Measurements from ENCODE around the gene RIC8B.

The RIC8B gene

DNA sequence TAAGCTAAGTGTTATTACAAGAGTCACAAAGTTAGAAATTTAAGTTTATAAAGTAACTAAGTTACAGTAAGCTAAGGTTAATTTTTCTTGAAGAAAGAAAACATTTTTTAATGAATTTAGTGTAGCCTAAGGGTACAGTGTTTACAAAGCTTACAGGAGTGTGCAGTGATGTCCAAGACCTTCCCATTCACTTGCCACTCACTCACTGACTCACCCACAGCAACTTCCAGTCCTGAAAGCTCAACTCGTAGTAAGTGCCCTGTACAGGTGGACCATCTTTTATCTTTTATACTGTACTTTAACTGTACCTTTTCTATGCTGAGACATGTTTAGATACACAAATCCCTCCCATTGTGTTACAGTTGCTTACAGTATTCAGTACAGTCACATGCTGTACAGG is 120.3 kb downstream of the RIC8B start:
- Histone ChIP-seq H3K27me3 (ENCODE audit: insufficient read depth, low read length) (no peaks in the 10 kb centered on the region), H3K9me2 (ENCODE audit: low read depth, low read length) (no peaks in the 10 kb centered on the region), H3K27ac (ENCODE audit: low read depth, low read length, poor library complexity, severe bottlenecking) (no peak overlapping the region), H3K9me3 (ENCODE audit: low read length) (no peaks in the 10 kb centered on the region), H3K36me3 (ENCODE audit: insufficient read depth, low read length) (no peaks in the 10 kb centered on the region), H3K4me2 (ENCODE audit: low read length) (no peak overlapping the region), H4K20me1 (ENCODE audit: insufficient read depth, low read length) (no peaks in the 10 kb centered on the region), H3K4me1 (ENCODE audit: insufficient read depth, low read length, severe bottlenecking) (no peaks in the 10 kb centered on the region), H3F3A (ENCODE audit: insufficient read depth, low read length) (no peaks in the 10 kb centered on the region), H3K79me2 (ENCODE audit: insufficient read depth, low read length) (no peaks in the 10 kb centered on the region), H3K9ac (ENCODE audit: low read length) (no peak overlapping the region), H3K4me3 (ENCODE audit: low read depth, low read length, poor library complexity, severe bottlenecking) (no peak overlapping the region), H2AFZ (ENCODE audit: low read length) (no peak overlapping the region)
- TF ChIP-seq EZH2 (IDR thresholded peaks at IDR 0.05; ENCODE audit: borderline replicate concordance, low read length), result no peak
- TF ChIP-seq, protein P1, sequence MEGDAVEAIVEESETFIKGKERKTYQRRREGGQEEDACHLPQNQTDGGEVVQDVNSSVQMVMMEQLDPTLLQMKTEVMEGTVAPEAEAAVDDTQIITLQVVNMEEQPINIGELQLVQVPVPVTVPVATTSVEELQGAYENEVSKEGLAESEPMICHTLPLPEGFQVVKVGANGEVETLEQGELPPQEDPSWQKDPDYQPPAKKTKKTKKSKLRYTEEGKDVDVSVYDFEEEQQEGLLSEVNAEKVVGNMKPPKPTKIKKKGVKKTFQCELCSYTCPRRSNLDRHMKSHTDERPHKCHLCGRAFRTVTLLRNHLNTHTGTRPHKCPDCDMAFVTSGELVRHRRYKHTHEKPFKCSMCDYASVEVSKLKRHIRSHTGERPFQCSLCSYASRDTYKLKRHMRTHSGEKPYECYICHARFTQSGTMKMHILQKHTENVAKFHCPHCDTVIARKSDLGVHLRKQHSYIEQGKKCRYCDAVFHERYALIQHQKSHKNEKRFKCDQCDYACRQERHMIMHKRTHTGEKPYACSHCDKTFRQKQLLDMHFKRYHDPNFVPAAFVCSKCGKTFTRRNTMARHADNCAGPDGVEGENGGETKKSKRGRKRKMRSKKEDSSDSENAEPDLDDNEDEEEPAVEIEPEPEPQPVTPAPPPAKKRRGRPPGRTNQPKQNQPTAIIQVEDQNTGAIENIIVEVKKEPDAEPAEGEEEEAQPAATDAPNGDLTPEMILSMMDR (IDR thresholded peaks at IDR 0.05; ENCODE audit: low read length), result no peak

DNA sequence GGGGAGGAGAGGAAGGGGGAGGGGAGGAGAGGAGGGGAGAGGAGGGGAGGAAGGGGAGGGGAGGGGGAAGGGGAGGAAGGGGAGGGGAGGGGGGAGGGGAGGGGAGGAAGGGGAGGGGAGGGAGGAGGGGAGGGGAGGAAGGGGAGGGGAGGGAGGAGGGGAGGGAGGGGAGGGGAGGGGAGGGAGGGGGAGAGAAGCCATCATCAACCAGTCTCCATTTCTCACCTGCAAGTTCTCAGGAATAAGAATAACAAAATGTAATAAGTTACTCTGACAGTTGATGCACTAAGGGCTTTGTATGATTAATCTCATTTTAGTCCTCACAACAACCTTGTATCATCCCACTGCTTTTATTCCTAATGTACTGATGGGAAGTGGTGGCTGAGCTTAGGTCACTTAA is 122.1 kb downstream of the RIC8B start:
- Histone ChIP-seq H3K4me2 (ENCODE audit: low read length) (no peak overlapping the region), H4K20me1 (ENCODE audit: insufficient read depth, low read length) (no peaks in the 10 kb centered on the region), H3K9me3 (ENCODE audit: low read length) (no peaks in the 10 kb centered on the region), H3K9me2 (ENCODE audit: low read depth, low read length) (no peaks in the 10 kb centered on the region), H3K4me3 (ENCODE audit: low read depth, low read length, poor library complexity, severe bottlenecking) (no peak overlapping the region), H3F3A (ENCODE audit: insufficient read depth, low read length) (no peaks in the 10 kb centered on the region), H3K9ac (ENCODE audit: low read length) (no peak overlapping the region), H2AFZ (ENCODE audit: low read length) (no peak overlapping the region), H3K27ac (ENCODE audit: low read depth, low read length, poor library complexity, severe bottlenecking) (no peak overlapping the region), H3K36me3 (ENCODE audit: insufficient read depth, low read length) (no peaks in the 10 kb centered on the region), H3K4me1 (ENCODE audit: insufficient read depth, low read length, severe bottlenecking) (no peaks in the 10 kb centered on the region), H3K79me2 (ENCODE audit: insufficient read depth, low read length) (no peaks in the 10 kb centered on the region), H3K27me3 (ENCODE audit: insufficient read depth, low read length) (no peaks in the 10 kb centered on the region)
- no peak for TF ChIP-seq EZH2 (IDR thresholded peaks at IDR 0.05; ENCODE audit: borderline replicate concordance, low read length)
- TF ChIP-seq, protein P1 (IDR thresholded peaks at IDR 0.05; ENCODE audit: low read length), result no peak

DNA sequence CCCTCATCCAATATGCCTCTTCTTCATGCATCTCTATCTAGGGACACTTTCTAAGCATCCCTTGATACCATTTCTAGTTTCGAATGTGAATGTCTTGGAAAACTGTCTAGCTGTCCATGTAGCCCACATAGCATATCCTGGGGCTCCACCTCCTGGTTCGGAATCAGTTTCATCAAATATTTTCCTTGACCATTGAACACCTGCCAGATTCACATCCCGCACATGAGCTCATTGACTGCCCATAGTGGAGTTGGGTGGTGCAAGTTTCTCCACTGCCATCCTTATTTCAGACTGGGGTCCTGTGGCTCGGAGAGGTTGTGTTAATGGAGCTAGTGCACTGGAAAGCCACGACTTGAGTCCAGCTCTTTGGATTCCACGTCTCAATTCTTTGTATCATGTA is 122.6 kb downstream of the RIC8B start:
- no peaks in the 10 kb centered on the region for H3K36me3 ChIP-seq (ENCODE audit: insufficient read depth, low read length)
- no peaks in the 10 kb centered on the region for H3K9me2 ChIP-seq (ENCODE audit: low read depth, low read length)
- H3K4me1 ChIP-seq (ENCODE audit: insufficient read depth, low read length, severe bottlenecking), result no peaks in the 10 kb centered on the region
- H3K9me3 ChIP-seq (ENCODE audit: low read length), result no peaks in the 10 kb centered on the region
- no peak overlapping the region for H3K4me2 ChIP-seq (ENCODE audit: low read length)
- TF ChIP-seq, protein P1 (IDR thresholded peaks at IDR 0.05; ENCODE audit: low read length), result no peak
- no peak for TF ChIP-seq EZH2 (IDR thresholded peaks at IDR 0.05; ENCODE audit: borderline replicate concordance, low read length)
- no peaks in the 10 kb centered on the region for H4K20me1 ChIP-seq (ENCODE audit: insufficient read depth, low read length)
- no peak overlapping the region for H3K4me3 ChIP-seq (ENCODE audit: low read depth, low read length, poor library complexity, severe bottlenecking)
- no peak overlapping the region for H3K9ac ChIP-seq (ENCODE audit: low read length)
- H3K27me3 ChIP-seq (ENCODE audit: insufficient read depth, low read length), result no peaks in the 10 kb centered on the region
- H3K79me2 ChIP-seq (ENCODE audit: insufficient read depth, low read length), result no peaks in the 10 kb centered on the region
- H2AFZ ChIP-seq (ENCODE audit: low read length), result no peak overlapping the region
- H3K27ac ChIP-seq (ENCODE audit: low read depth, low read length, poor library complexity, severe bottlenecking), result no peak overlapping the region
- no peaks in the 10 kb centered on the region for H3F3A ChIP-seq (ENCODE audit: insufficient read depth, low read length)
